ACC112 (cell line): Measurements from ENCODE around the gene TEX38.
"Not testable (repeated sequence)": the region's sequence is repeated elsewhere in the genome, so short reads cannot be mapped to it uniquely, and the experiment has no call there.

ENCODE experiments used
- H2AFZ ChIP-seq: fragments of 200-600 bp; sonication (generic); one replicate; pipeline ENCODE4 v1.6.0; 2017; ENCODE audit warnings: antibody characterized with exemption, low read length; ENCODE audit not compliant: unreplicated experiment
- H3K27ac ChIP-seq: fragments of 200-600 bp; sonication (generic); 2 replicates; pipeline ENCODE4 v1.5.1; 2014; ENCODE audit warnings: low read depth, mild to moderate bottlenecking, antibody characterized with exemption, low read length, moderate library complexity
- H3K27me3 ChIP-seq: fragments of 200-600 bp; sonication (generic); 2 replicates; pipeline ENCODE4 v1.6.1; 2014; ENCODE audit warnings: mild to moderate bottlenecking, antibody characterized with exemption, low read length, moderate library complexity, mixed read lengths; ENCODE audit not compliant: insufficient read depth
- H3K36me3 ChIP-seq: fragments of 200-600 bp; sonication (generic); 2 replicates; pipeline ENCODE4 v1.6.1; 2016; ENCODE audit warnings: mild to moderate bottlenecking, antibody characterized with exemption, low read length, moderate library complexity, mixed read lengths; ENCODE audit not compliant: insufficient read depth
- H3K4me1 ChIP-seq: fragments of 200-600 bp; sonication (generic); one replicate; pipeline ENCODE4 v1.6.1; 2016; ENCODE audit warnings: low read length, mixed read lengths; ENCODE audit not compliant: insufficient read depth, unreplicated experiment, control insufficient read depth
- H3K4me3 ChIP-seq: fragments of 200-600 bp; sonication (generic); 2 replicates; pipeline ENCODE4 v1.5.1; 2014; ENCODE audit warnings: mild to moderate bottlenecking, low read depth, low read length
- H3K79me2 ChIP-seq: fragments of 200-600 bp; sonication (generic); one replicate; pipeline ENCODE4 v1.6.0; 2016; ENCODE audit warnings: low read length; ENCODE audit not compliant: control insufficient read depth, unreplicated experiment, insufficient read depth

TEX38 gene

GRCh38 chr1:46687921-46688509, 16.4 kb downstream of the TEX38 start:
- Histone ChIP-seq H3K79me2 (no peaks in the 10 kb centered on the region), H3K4me3 (no peak overlapping the region), H3K4me1 (peaks cover 18% of the 10 kb centered on the region), H3K36me3 (peaks cover 29% of the 10 kb centered on the region), H3K27ac (no peak overlapping the region), H3K27me3 (no peaks in the 10 kb centered on the region), H2AFZ (no peak overlapping the region)

GRCh38 chr1:46689356-46689755, 17.7 kb downstream of the TEX38 start:
- H2AFZ ChIP-seq, result no peak overlapping the region
- H3K4me1 ChIP-seq, result peaks cover 18% of the 10 kb centered on the region
- H3K79me2 ChIP-seq, result no peaks in the 10 kb centered on the region
- no peak overlapping the region for H3K4me3 ChIP-seq
- H3K27ac ChIP-seq, result no peak overlapping the region
- H3K36me3 ChIP-seq, result peaks cover 15% of the 10 kb centered on the region; the same call in 1 of the 2 replicates
- H3K27me3 ChIP-seq, result no peaks in the 10 kb centered on the region

GRCh38 chr1:46689897-46690296, 18.2 kb downstream of the TEX38 start:
- H3K27ac ChIP-seq, result no peak overlapping the region
- H3K36me3 ChIP-seq, result peaks cover 12% of the 10 kb centered on the region; the same call in 1 of the 2 replicates
- H3K4me1 ChIP-seq, result peaks cover 14% of the 10 kb centered on the region
- H3K4me3 ChIP-seq, result no peak overlapping the region
- no peaks in the 10 kb centered on the region for H3K79me2 ChIP-seq
- H2AFZ ChIP-seq, result no peak overlapping the region
- H3K27me3 ChIP-seq, result no peaks in the 10 kb centered on the region

GRCh38 chr1:46690931-46691421, 19.3 kb downstream of the TEX38 start:
- Histone ChIP-seq H3K4me1 (peaks cover 14% of the 10 kb centered on the region), H3K36me3 (peaks cover 18% of the 10 kb centered on the region), H3K79me2 (no peaks in the 10 kb centered on the region), H3K27me3 (no peaks in the 10 kb centered on the region), H3K4me3 (no peak overlapping the region), H3K27ac (no peak overlapping the region), H2AFZ (no peak overlapping the region)

GRCh38 chr1:46691997-46692790, 20.5 kb downstream of the TEX38 start:
- no peaks in the 10 kb centered on the region for H3K27me3 ChIP-seq
- no peaks in the 10 kb centered on the region for H3K79me2 ChIP-seq
- peaks cover 5% of the 10 kb centered on the region for H3K4me1 ChIP-seq
- H3K4me3 ChIP-seq, result no peak overlapping the region
- H3K36me3 ChIP-seq, result peaks cover 17% of the 10 kb centered on the region
- no peak overlapping the region for H3K27ac ChIP-seq
- H2AFZ ChIP-seq, result no peak overlapping the region

- Histone ChIP-seq H3K79me2 (no peaks in the 10 kb centered on the region), H3K4me3 (no peak overlapping the region), H3K4me1 (no peaks in the 10 kb centered on the region), H3K36me3 (peaks cover 16% of the 10 kb centered on the region), H2AFZ (no peak overlapping the region), H3K27ac (no peak overlapping the region), H3K27me3 (no peaks in the 10 kb centered on the region)
These were observed 21.4 kb downstream of the TEX38 start for GRCh38 chr1:46692811-46693770.

GRCh38 chr1:46694676-46695075, 23.0 kb downstream of the TEX38 start:
- H3K36me3 ChIP-seq, result peaks cover 19% of the 10 kb centered on the region
- H2AFZ ChIP-seq, H3K27ac ChIP-seq, H3K4me1 ChIP-seq, H3K4me3 ChIP-seq, H3K27me3 ChIP-seq, H3K79me2 ChIP-seq: not testable (repeated sequence)

- Histone ChIP-seq H3K79me2 (no peaks in the 10 kb centered on the region), H3K4me3 (no peak overlapping the region), H3K36me3 (peaks cover 19% of the 10 kb centered on the region), H3K27me3 (no peaks in the 10 kb centered on the region), H3K27ac (no peak overlapping the region), H2AFZ (no peak overlapping the region), H3K4me1 (no peaks in the 10 kb centered on the region)
These were observed 25.4 kb downstream of the TEX38 start for GRCh38 chr1:46697053-46697452.

- Histone ChIP-seq H3K36me3 (peaks cover 19% of the 10 kb centered on the region), H2AFZ (no peak overlapping the region), H3K4me1 (no peaks in the 10 kb centered on the region), H3K27me3 (no peaks in the 10 kb centered on the region), H3K27ac (no peak overlapping the region), H3K4me3 (no peak overlapping the region), H3K79me2 (no peaks in the 10 kb centered on the region)
These were observed 28.0 kb downstream of the TEX38 start for GRCh38 chr1:46699666-46700065.

- Histone ChIP-seq H3K27me3 (no peaks in the 10 kb centered on the region), H3K27ac (no peak overlapping the region), H3K79me2 (no peaks in the 10 kb centered on the region), H3K36me3 (peaks cover 30% of the 10 kb centered on the region; the same call in 1 of the 2 replicates), H2AFZ (no peak overlapping the region), H3K4me3 (no peak overlapping the region), H3K4me1 (no peaks in the 10 kb centered on the region)
These were observed 32.4 kb downstream of the TEX38 start for GRCh38 chr1:46703927-46704641.
